Measurements from ENCODE around the gene PCNX4.

- no peak for TF ChIP-seq POLR2A (IDR thresholded peaks at IDR 0.05)
- TF ChIP-seq CTCF (IDR thresholded peaks at IDR 0.05) = no peak
These were observed 68.7 kb downstream of the PCNX4 start for GRCh38 chr14:60160422-60160821.
